GM12875 (cell line): Measurements from ENCODE around the gene PLEKHG4B.

Experiments
- H3K4me3 ChIP-seq: one replicate; pipeline ENCODE4 v1.5.1; 2011; ENCODE audit warnings: low read depth, low read length, control low read depth
- TF ChIP-seq, protein P1 (sequence below): IDR thresholded peaks from 2 replicates; pipeline ENCODE4 v1.5.1; 2011; ENCODE audit warnings: low read depth, mild to moderate bottlenecking, control low read depth, inconsistent platforms, low read length, moderate library complexity, borderline replicate concordance; ENCODE audit not compliant: insufficient read depth

The PLEKHG4B gene

DNA sequence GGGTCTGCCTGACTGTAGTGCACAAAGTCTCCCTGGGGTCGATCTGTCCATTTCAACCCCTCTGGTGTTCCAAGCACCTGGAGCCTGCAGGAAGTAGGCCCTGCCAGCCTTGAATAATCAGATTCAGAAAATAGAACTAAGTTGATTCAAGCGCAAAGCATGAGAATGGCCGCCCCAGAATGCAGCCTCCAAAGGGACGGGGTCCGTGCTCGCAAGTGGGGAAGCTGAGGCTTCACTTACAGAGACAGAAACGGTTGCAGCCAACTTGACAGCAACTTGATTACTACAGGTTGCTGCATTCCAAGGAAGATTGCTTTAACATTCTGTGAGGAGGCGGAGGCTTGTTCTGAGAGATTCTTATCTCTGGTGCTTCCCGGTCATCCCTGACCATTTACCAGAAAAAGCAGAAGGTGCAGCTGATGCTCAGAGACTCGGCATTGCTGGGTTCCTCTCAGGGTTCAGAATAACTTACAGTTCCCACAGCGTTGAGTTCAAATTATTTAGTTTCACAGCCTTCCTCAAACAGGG, 84.4 kb downstream of the PLEKHG4B start:
- TF ChIP-seq, protein P1, sequence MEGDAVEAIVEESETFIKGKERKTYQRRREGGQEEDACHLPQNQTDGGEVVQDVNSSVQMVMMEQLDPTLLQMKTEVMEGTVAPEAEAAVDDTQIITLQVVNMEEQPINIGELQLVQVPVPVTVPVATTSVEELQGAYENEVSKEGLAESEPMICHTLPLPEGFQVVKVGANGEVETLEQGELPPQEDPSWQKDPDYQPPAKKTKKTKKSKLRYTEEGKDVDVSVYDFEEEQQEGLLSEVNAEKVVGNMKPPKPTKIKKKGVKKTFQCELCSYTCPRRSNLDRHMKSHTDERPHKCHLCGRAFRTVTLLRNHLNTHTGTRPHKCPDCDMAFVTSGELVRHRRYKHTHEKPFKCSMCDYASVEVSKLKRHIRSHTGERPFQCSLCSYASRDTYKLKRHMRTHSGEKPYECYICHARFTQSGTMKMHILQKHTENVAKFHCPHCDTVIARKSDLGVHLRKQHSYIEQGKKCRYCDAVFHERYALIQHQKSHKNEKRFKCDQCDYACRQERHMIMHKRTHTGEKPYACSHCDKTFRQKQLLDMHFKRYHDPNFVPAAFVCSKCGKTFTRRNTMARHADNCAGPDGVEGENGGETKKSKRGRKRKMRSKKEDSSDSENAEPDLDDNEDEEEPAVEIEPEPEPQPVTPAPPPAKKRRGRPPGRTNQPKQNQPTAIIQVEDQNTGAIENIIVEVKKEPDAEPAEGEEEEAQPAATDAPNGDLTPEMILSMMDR = no peak
- no peak overlapping the region for H3K4me3 ChIP-seq

DNA sequence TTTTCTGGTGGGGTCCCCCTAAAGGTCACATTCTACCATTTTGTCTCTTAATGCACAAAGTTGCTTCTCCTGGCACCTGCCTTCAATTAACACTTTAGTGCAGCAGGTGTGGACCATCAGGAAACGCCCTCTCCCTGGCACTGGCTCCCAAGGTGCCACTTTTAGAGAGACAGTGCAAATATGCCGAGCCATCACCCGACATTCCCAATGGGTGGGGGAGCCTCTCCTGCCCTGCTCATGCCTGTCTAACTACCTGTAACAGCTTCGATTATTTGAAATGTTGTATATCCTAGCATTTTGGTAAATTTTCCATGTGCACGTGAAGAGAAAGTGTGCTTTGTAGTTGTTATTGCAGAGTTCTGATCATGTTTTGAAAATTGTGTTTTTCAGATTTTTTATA, 86.1 kb downstream of the PLEKHG4B start:
- no peak overlapping the region for H3K4me3 ChIP-seq
- TF ChIP-seq, protein P1 = no peak

- TF ChIP-seq, protein P1 = no peak
- no peak overlapping the region for H3K4me3 ChIP-seq
Observed at GRCh38 chr5:179401-179800, 87.4 kb downstream of the PLEKHG4B start.

- no peak overlapping the region for H3K4me3 ChIP-seq
Observed at GRCh38 chr5:180286-180918, 88.4 kb downstream of the PLEKHG4B start.

DNA sequence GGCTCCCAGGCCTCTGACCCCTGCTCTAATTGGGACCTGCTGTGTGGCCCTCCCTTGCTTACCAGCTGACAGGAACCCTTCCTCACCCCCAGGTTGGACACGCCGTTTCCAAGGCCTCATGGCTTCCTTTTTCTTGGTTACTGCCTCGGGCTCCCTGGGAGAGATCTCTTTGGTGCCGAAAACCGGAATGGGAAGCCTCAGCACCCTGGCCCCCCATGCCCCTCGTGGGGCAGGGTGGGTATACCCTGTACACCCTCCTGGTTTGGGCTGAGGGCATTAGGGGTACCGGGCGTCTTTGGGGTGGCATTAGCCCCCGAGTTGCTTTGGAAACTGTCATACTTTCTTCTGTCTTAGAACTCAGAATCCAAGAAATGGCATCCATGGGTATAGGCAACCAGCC, 89.2 kb downstream of the PLEKHG4B start:
- H3K4me3 ChIP-seq = no peak overlapping the region
- TF ChIP-seq, protein P1 = no peak

More at GRCh38 chr5:180286-180918, 88.4 kb downstream of the PLEKHG4B start:
- TF ChIP-seq, protein P1 = no peak

- TF ChIP-seq, protein P1 = no peak
- H3K4me3 ChIP-seq = no peak overlapping the region
Observed at GRCh38 chr5:181566-181965, 89.6 kb downstream of the PLEKHG4B start.

- TF ChIP-seq, protein P1 = no peak
- H3K4me3 ChIP-seq = no peak overlapping the region
Observed at GRCh38 chr5:182126-182525, 90.2 kb downstream of the PLEKHG4B start.
